Astrocyte of the cerebellum (primary cell): ENCODE measurements around the gene SUPT5H.
"Not testable (repeated sequence)": the region's sequence is repeated elsewhere in the genome, so short reads cannot be mapped to it uniquely, and the experiment has no call there.

Experiments used
- DNase-seq: peaks from one replicate; pipeline ENCODE4 v3.0.0-alpha.2; 2011; ENCODE audit warnings: low read depth
- H3K4me3 ChIP-seq: 2 replicates; pipeline ENCODE4 v1.5.1; 2011; ENCODE audit warnings: mild to moderate bottlenecking, low read depth, low read length, moderate library complexity
- in situ Hi-C: cut with HindIII; loops from 2 replicates; pipeline ENCODE4 v1.10.0; 2017; ENCODE audit warnings: low sequenced_read_pairs
- TF ChIP-seq, protein P1 (sequence below): IDR thresholded peaks from 2 replicates; pipeline ENCODE4 v1.5.1; 2012; ENCODE audit warnings: low read length, low read depth, moderate library complexity, mild to moderate bottlenecking; ENCODE audit errors: missing control alignments

Gene SUPT5H

DNA sequence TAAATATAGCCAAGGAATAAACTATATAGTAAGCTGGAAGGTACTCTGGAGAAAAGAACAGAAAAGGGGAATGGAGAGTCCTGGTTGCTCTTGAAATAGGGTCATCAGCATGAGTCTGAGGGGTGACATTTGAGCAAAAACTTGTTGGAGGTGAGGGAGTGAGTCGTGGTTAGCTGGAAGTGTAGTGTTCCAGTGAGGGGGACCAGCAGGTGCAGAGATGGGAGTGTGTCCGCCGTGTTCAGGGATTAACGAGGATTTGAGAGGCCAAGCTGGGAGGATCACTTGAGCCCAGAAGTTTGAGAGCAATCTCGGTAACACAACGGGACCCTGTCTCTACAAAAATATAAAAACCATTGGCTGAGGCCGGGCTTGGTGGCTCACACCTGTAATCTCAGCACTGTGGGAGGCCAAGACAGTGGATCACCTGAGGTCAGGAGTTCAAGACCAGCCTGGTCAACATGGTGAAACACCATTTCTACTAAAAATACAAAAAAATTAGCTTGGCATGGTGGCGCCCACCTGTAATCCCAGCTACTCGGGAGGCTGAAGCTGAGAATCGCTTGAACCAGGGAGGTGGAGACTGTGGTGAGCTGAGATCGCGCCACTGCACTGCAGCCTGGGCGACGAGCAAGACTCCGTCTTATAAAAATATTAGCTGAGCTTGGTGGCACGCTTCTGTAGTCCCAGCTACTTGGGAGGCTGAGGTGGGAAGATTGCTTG is 1.1 kb downstream of the SUPT5H start:
- no peak for DNase-seq
- peak overlapping the region; percentile 86 for H3K4me3 ChIP-seq
- TF ChIP-seq, protein P1, sequence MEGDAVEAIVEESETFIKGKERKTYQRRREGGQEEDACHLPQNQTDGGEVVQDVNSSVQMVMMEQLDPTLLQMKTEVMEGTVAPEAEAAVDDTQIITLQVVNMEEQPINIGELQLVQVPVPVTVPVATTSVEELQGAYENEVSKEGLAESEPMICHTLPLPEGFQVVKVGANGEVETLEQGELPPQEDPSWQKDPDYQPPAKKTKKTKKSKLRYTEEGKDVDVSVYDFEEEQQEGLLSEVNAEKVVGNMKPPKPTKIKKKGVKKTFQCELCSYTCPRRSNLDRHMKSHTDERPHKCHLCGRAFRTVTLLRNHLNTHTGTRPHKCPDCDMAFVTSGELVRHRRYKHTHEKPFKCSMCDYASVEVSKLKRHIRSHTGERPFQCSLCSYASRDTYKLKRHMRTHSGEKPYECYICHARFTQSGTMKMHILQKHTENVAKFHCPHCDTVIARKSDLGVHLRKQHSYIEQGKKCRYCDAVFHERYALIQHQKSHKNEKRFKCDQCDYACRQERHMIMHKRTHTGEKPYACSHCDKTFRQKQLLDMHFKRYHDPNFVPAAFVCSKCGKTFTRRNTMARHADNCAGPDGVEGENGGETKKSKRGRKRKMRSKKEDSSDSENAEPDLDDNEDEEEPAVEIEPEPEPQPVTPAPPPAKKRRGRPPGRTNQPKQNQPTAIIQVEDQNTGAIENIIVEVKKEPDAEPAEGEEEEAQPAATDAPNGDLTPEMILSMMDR = no peak
- in situ Hi-C loops = no loop called here

DNA sequence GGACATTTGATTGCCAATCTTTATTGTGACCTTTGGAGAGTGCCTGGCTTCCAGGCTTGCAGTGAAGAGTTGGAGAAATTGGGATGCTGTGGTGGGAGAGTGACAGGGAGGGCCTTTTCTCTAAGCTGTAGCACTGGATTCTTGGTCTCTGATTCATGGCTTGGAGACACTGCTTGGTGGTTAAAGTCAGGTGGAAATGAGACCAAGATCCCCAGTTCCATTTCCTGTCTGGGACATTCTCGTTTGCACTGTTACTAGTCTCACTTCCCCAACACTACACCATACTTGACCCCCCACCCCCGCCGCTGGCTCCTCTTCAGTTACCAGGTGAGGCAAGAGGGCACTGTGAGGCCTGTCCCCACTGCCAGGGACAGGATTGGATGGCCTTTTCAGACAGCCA is 2.9 kb downstream of the SUPT5H start:
- no peak for DNase-seq
- TF ChIP-seq, protein P1 = no peak
- in situ Hi-C loops = no loop called here
- no peak overlapping the region for H3K4me3 ChIP-seq

DNA sequence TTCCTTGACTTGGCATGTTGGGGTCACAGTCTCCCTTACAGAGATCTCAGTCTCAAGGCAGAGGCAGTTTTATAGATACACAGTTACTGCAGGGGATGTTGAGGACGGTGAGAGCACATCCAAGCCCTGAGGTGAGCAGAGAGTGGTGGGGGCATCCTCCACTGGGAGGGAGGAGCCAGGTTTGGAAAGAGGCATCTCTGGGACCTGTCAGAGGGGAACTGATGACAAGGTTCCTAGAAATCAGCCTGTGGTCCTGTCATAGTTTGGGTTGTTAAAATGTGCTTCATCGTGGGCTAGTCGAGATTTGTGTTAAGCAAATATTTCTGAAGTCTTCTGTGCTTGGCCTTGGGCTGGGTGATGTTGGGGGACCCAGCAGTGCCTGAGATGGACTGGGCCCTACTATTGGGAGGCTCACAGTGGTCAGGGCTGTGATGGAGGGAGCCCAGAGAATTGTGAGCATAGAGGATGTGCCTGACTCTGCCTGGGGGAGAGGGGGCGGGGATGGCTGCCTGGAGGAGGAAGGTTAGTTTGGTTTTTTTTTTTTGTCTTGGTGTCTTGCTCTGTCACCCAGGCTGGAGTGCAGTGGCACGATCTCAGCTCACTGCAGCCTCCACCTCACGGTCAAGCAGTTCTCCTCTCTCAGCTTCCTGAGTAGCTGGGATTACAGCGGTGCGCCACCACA is 3.9 kb downstream of the SUPT5H start:
- in situ Hi-C loops = no loop called here
- TF ChIP-seq, protein P1 = no peak
- H3K4me3 ChIP-seq = no peak overlapping the region
- no peak for DNase-seq

DNA sequence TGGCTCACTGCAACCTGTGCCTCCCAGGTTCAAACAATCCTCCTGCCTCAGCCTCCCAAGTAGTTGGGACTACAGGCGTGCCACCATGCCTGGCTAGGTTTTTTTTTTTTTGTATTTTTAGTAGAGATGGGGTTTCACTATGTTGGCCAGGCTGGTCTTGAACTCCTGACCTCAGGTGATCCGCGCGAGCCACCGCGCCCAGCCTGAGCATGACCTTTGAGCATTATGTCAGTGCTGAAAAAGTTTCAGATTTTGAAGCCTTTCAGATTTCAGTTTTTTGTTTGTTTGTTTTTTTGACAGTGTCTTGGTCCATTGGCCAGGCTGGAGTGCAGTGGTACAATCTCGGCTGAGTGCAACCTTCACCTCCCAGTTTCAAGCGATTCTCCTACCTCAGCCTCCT is 5.9 kb downstream of the SUPT5H start:
- DNase-seq, H3K4me3 ChIP-seq, in situ Hi-C loops: not testable (repeated sequence)

DNA sequence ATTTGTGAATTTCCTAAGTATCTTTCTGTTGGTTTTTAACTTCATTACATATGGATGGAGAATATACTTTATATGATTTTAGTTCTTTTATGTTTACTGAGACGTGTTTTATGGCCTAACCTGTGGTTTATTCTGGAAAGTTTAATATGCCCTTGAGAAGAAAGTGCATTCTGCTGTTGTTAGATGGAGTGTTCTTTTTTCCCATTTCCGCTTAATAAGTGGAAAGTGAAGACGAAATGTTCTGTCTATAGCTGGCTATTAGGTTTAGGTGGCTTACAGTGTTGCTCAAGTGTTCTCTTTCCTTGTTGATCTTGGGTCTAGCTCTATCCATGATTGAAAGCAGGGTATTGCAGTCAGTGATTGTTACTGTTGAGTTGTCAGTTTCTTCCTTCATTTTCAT is 18.0 kb downstream of the SUPT5H start:
- no peak overlapping the region for H3K4me3 ChIP-seq
- no peak for DNase-seq
- in situ Hi-C loops = no loop called here
- TF ChIP-seq, protein P1 = no peak

DNA sequence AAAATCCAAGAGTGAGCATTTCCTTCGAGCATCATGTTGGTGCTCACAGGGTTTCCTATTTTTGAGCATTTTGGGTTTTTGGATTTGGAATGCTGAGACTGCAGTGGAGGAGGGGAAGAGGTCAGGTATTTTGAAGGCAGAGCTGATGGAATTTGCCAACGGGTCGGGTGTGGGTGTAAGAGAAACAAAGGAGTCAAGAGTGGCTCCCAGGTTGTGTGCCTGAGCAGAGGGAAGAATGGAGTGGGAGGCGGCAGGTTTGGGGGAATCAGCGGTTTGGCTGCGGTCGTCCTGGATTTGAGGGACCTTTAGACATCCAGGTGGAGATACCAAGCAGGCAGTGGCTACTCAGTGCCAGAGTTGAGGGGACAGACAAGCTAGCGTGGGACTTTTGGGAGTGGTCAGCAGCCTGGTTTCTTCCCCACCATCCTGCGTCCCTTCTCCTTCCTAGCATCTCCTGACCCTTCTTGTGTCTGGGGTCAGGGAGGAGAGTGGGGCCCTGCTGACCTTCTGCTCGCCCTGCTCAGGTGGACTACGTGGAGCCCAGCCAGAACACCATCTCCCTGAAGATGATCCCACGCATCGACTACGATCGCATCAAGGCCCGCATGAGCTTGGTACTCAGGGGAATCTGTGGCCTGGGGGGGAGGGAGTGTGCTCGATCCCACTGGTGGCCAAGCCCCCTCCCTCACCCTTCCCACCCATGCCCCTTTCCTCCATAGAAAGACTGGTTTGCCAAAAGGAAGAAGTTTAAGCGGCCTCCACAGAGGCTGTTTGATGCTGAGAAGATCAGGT is 20.8 kb downstream of the SUPT5H start:
- H3K4me3 ChIP-seq = no peak overlapping the region
- in situ Hi-C loops = no loop called here
- TF ChIP-seq, protein P1 = no peak
- DNase-seq = no peak
